GM23338 (cell line): ENCODE measurements around the gene C6orf118. TPM values are rescaled to one million over a fixed set of nuclear protein-coding genes. Genes with fewer than 3 reads are reported as not detected.
A peak's percentile ranks its signal among the peaks of the same experiment; 100 is the strongest.

ENCODE experiments used
- ATAC-seq: fragments of 200-7000 bp; cut with Tn5 transposase; 3 replicates; pipeline ENCODE4 v1.9.1; 2020
- DNase-seq: peaks from one replicate; pipeline ENCODE4 v3.0.0-alpha.2; 2015; ENCODE audit warnings: low spot score
- H2AFZ ChIP-seq: fragments of 200-600 bp; sonication (generic); 2 replicates; pipeline ENCODE4 v1.8.0; 2016; ENCODE audit warnings: antibody characterized with exemption, mild to moderate bottlenecking, moderate library complexity
- H3F3A ChIP-seq: fragments of 200-600 bp; sonication (generic); replicated peaks from 2 replicates; pipeline ENCODE4 v1.8.0; 2017; ENCODE audit warnings: antibody characterized with exemption, mixed run types, low read depth
- H3K27ac ChIP-seq: fragments of 200-600 bp; sonication (generic); 2 replicates; pipeline ENCODE4 v1.6.1; 2016; ENCODE audit warnings: low read depth
- H3K27me3 ChIP-seq: fragments of 200-600 bp; sonication (generic); 2 replicates; pipeline ENCODE4 v1.8.0; 2016; ENCODE audit warnings: mild to moderate bottlenecking, mixed run types, moderate library complexity; ENCODE audit not compliant: insufficient read depth
- H3K36me3 ChIP-seq: fragments of 200-600 bp; sonication (generic); 2 replicates; pipeline ENCODE4 v1.8.0; 2016; ENCODE audit warnings: mild to moderate bottlenecking; ENCODE audit not compliant: insufficient read depth
- H3K4me1 ChIP-seq: fragments of 200-600 bp; sonication (generic); 2 replicates; pipeline ENCODE4 v1.8.0; 2016; ENCODE audit warnings: mild to moderate bottlenecking, moderate library complexity; ENCODE audit not compliant: insufficient read depth
- H3K4me2 ChIP-seq: fragments of 200-600 bp; sonication (generic); 2 replicates; pipeline ENCODE4 v1.7.1; 2017; ENCODE audit warnings: mixed run types
- H3K4me3 ChIP-seq: fragments of 200-600 bp; sonication (generic); 2 replicates; pipeline ENCODE4 v1.6.1; 2016; ENCODE audit warnings: mixed run types
- H3K79me2 ChIP-seq: fragments of 200-600 bp; sonication (generic); replicated peaks from 2 replicates; pipeline ENCODE4 v1.8.0; 2017; ENCODE audit warnings: mild to moderate bottlenecking; ENCODE audit not compliant: insufficient read depth
- H3K9me2 ChIP-seq: fragments of 200-600 bp; sonication (generic); 2 replicates; pipeline ENCODE4 v1.8.0; 2017; ENCODE audit not compliant: insufficient read depth
- H4K20me1 ChIP-seq: fragments of 200-600 bp; sonication (generic); replicated peaks from 2 replicates; pipeline ENCODE4 v1.8.0; 2017; ENCODE audit warnings: mild to moderate bottlenecking; ENCODE audit not compliant: insufficient read depth
- H3K27ac Mint-ChIP-seq: 2 replicates; pipeline ENCODE4 v1.8.0; 2020; ENCODE audit warnings: inconsistent platforms, mild to moderate bottlenecking, moderate library complexity, mixed read lengths
- H3K27me3 Mint-ChIP-seq: 3 replicates; pipeline ENCODE4 v1.8.0; 2022; ENCODE audit warnings: low read depth, mild to moderate bottlenecking, moderate library complexity, mixed read lengths, inconsistent platforms; ENCODE audit not compliant: insufficient read depth, poor library complexity
- H3K36me3 Mint-ChIP-seq: 3 replicates; pipeline ENCODE4 v1.8.0; 2021; ENCODE audit warnings: low read depth, mild to moderate bottlenecking, inconsistent platforms, moderate library complexity, mixed read lengths
- H3K4me1 Mint-ChIP-seq: 3 replicates; pipeline ENCODE4 v1.8.0; 2020; ENCODE audit warnings: mild to moderate bottlenecking, inconsistent platforms, mixed read lengths
- H3K4me3 Mint-ChIP-seq: 3 replicates; pipeline ENCODE4 v1.8.0; 2021; ENCODE audit warnings: moderate library complexity, mild to moderate bottlenecking, inconsistent platforms, mixed read lengths
- H3K9me3 Mint-ChIP-seq: 3 replicates; pipeline ENCODE4 v1.8.0; 2020; ENCODE audit warnings: moderate library complexity, mild to moderate bottlenecking, inconsistent platforms, mixed read lengths
- CREB1 ChIP-seq: fragments of 250-450 bp; sonication (Bioruptor Pico); IDR thresholded peaks from 2 replicates; pipeline ENCODE4 v1.5.0; 2020; ENCODE audit warnings: low read depth, mild to moderate bottlenecking, moderate library complexity
- ETS1 ChIP-seq: IDR thresholded peaks from 2 replicates; pipeline ENCODE4 v1.6.1; 2016; ENCODE audit warnings: antibody characterized with exemption
- EZH2phosphoT487 ChIP-seq: fragments of 200-600 bp; sonication (generic); IDR thresholded peaks from one replicate; pipeline ENCODE4 v1.8.1; 2018; ENCODE audit warnings: antibody characterized with exemption; ENCODE audit not compliant: unreplicated experiment
- NANOG ChIP-seq: IDR thresholded peaks from 2 replicates; pipeline ENCODE4 v1.6.1; 2016; ENCODE audit warnings: antibody characterized with exemption, borderline replicate concordance
- POLR2AphosphoS5 ChIP-seq: IDR thresholded peaks from 2 replicates; pipeline ENCODE4 v1.6.1; 2016; ENCODE audit warnings: antibody characterized with exemption, low read depth
- ZNF462 ChIP-seq: fragments of 250-450 bp; sonication (Bioruptor Pico); IDR thresholded peaks from 2 replicates; pipeline ENCODE4 v1.5.0; 2020; ENCODE audit warnings: mild to moderate bottlenecking, moderate library complexity
- polyA plus RNA-seq: library from polyadenylated mRNA; unstranded; fragments of >200 nt; fragmentation: Nextera tagmentation; extraction: Ambion mirVana; gene quantifications from 2 replicates; pipeline ENCODE4 v1.2.1, GENCODE V29; 2016
- total RNA-seq: library from RNA; depleted of rRNA; stranded (reverse); fragments of >200 nt; shearing (Covaris generic); gene quantifications from 2 replicates; pipeline ENCODE4 v1.2.3, GENCODE V29; 2014

Gene C6orf118
- total and polyA plus RNA-seq, 2 experiments from 2014 or later = 0.35 to 1.1 TPM

- H4K20me1 ChIP-seq = no peaks in the 10 kb centered on the region
- no peak overlapping the region for H3K4me2 ChIP-seq
- Mint-ChIP-seq H3K27me3 (no peaks in the 10 kb centered on the region), H3K4me3 (no peak overlapping the region), H3K27ac (no peak overlapping the region), H3K36me3 (no peaks in the 10 kb centered on the region), H3K4me1 (peaks cover 13% of the 10 kb centered on the region), H3K9me3 (peaks cover 5% of the 10 kb centered on the region; the same call in 1 of the 3 replicates)
- no peak overlapping the region; the same call in 1 of the 2 replicates for H2AFZ ChIP-seq
- no peak overlapping the region; the same call in 1 of the 2 replicates for H3K27ac ChIP-seq
- no peaks in the 10 kb centered on the region for H3K79me2 ChIP-seq
- H3K4me3 ChIP-seq = no peak overlapping the region
- H3K9me2 ChIP-seq = no peaks in the 10 kb centered on the region; the same call in 1 of the 2 replicates
- no peaks in the 10 kb centered on the region for H3F3A ChIP-seq
- peaks cover 5% of the 10 kb centered on the region for H3K4me1 ChIP-seq
- DNase-seq = peak; percentile 30
- H3K27me3 ChIP-seq = no peaks in the 10 kb centered on the region
- TF ChIP-seq CREB1 = no peak
- no peak for TF ChIP-seq NANOG
- TF ChIP-seq EZH2phosphoT487 = no peak
- TF ChIP-seq ZNF462 (CRISPR knock-in tag) = 0 out of 2 replicates have a peak, but pooled peaks have one; percentile 58
- no peaks in the 10 kb centered on the region for H3K36me3 ChIP-seq
- ATAC-seq = peak; percentile 77
These were observed 64.7 kb downstream of the C6orf118 start for GRCh38 chr6:165244524-165245247.

- no peak overlapping the region for H3K4me3 Mint-ChIP-seq
- no peak for DNase-seq
- H3K27ac Mint-ChIP-seq = no peak overlapping the region
- H4K20me1 ChIP-seq = no peaks in the 10 kb centered on the region
- peaks cover 8% of the 10 kb centered on the region; the same call in 1 of the 3 replicates for H3K9me3 Mint-ChIP-seq
- no peak for ATAC-seq
- H3K4me1 Mint-ChIP-seq = peaks cover 13% of the 10 kb centered on the region
- H3K36me3 ChIP-seq = no peaks in the 10 kb centered on the region
- H3F3A ChIP-seq = no peaks in the 10 kb centered on the region
- H3K4me3 ChIP-seq = no peak overlapping the region
- no peaks in the 10 kb centered on the region for H3K27me3 Mint-ChIP-seq
- no peak overlapping the region for H3K27ac ChIP-seq
- H3K79me2 ChIP-seq = no peaks in the 10 kb centered on the region
- H3K4me2 ChIP-seq = no peak overlapping the region
- no peaks in the 10 kb centered on the region for H3K36me3 Mint-ChIP-seq
- H2AFZ ChIP-seq = no peak overlapping the region
- no peaks in the 10 kb centered on the region for H3K27me3 ChIP-seq
- H3K4me1 ChIP-seq = peaks cover 5% of the 10 kb centered on the region
- H3K9me2 ChIP-seq = no peaks in the 10 kb centered on the region; the same call in 1 of the 2 replicates
- TF ChIP-seq ETS1 (no peak), CREB1 (no peak), POLR2AphosphoS5 (no peak)
These were observed 65.6 kb downstream of the C6orf118 start for GRCh38 chr6:165243801-165244200.
